ENCODE data around the gene LCE7A. TPM values are rescaled to one million over a fixed set of nuclear protein-coding genes. Genes with fewer than 3 reads are reported as not detected.

The LCE7A gene
- total and polyA plus RNA-seq, 2 of the 4 experiments (the other 2 are of a cell fraction): not detected

GRCh38 chr1:152876827-152877226 lies 17.0 kb downstream of the LCE7A start:
- H3K4me1 ChIP-seq (ENCODE audit: control insufficient read depth, insufficient read depth, low read length): no peaks in the 10 kb centered on the region
- ATAC-seq (ENCODE audit: low read depth): no peak
- H3K9me3 ChIP-seq (ENCODE audit: control insufficient read depth, insufficient read depth, low read length): no peaks in the 10 kb centered on the region
- no peaks in the 10 kb centered on the region for H3K79me1 ChIP-seq (ENCODE audit: low read depth in 1 of 2, low read length in 2 of 2)
- H4K5ac ChIP-seq (ENCODE audit: low read depth, low read length): no peak overlapping the region
- no TSS peak for BruUV-seq (replicated peaks)
- no peak overlapping the region for H3K27ac ChIP-seq (ENCODE audit: insufficient read depth, low read length)
- ChIA-PET POLR2A (ENCODE audit: unreplicated experiment) (no interaction called here), CTCF (no interaction called here)
- no peak for DNase-seq
- dilution Hi-C loops (cut with HindIII; ENCODE audit: low sequenced_read_pairs, unreplicated experiment): no loop called here
- H3K36me3 ChIP-seq (ENCODE audit: control insufficient read depth, insufficient read depth, low read length): no peaks in the 10 kb centered on the region
- H3K18ac ChIP-seq (ENCODE audit: low read depth, low read length): no peak overlapping the region
- in situ Hi-C loops (cut with MboI; ENCODE audit: low sequenced_read_pairs): no loop called here
- H3K23ac ChIP-seq (ENCODE audit: low read depth, low read length): no peak overlapping the region
- H2BK15ac ChIP-seq (ENCODE audit: low read depth, low read length): no peak overlapping the region
- no peak overlapping the region for H2AK5ac ChIP-seq (ENCODE audit: low read depth, low read length)
- no peak overlapping the region for H3K56ac ChIP-seq (ENCODE audit: extremely low read depth, insufficient read depth, low read length)
- no peak overlapping the region for H3K4ac ChIP-seq (ENCODE audit: low read depth, low read length)
- H3K9me1 ChIP-seq (ENCODE audit: insufficient read depth, low read length): no peaks in the 10 kb centered on the region
- H2BK120ac ChIP-seq (ENCODE audit: low read depth, low read length): no peak overlapping the region
- H3K14ac ChIP-seq (replicated peaks; ENCODE audit: low read depth, low read length): no peak overlapping the region
- H3K4me2 ChIP-seq (ENCODE audit: low read depth, low read length): no peak overlapping the region
- no peak overlapping the region for H4K8ac ChIP-seq (ENCODE audit: low read depth in 2 of 2, low read length in 2 of 2)
- no peaks in the 10 kb centered on the region for H4K20me1 ChIP-seq (ENCODE audit: insufficient read depth, low read length)
- H2AK9ac ChIP-seq (replicated peaks; ENCODE audit: low read depth, low read length, poor library complexity): no peak overlapping the region
- 50% methylated on average over 1 of the region's 1 CpG; no CpG with 5 or more reads in 1 of the 2 experiments for WGBS, 2 experiments (ENCODE audit: extremely low coverage in 2 of 2, insufficient read length in 1 of 2)
- no peak overlapping the region for H3K4me3 ChIP-seq (ENCODE audit: insufficient read depth, low read depth, low read length)
- no peak overlapping the region for H2BK5ac ChIP-seq (ENCODE audit: low read depth, low read length, poor library complexity, severe bottlenecking)
- H2AFZ ChIP-seq (replicated peaks; ENCODE audit: low read length, poor library complexity): no peak overlapping the region
- intact Hi-C loops (cut with micrococcal nuclease): no loop called here
- H2BK20ac ChIP-seq (ENCODE audit: low read depth, low read length): no peak overlapping the region
- H4K91ac ChIP-seq (ENCODE audit: insufficient read depth, low read depth, low read length): no peak overlapping the region
- TF ChIP-seq SMC3 (IDR thresholded peaks at IDR 0.05; ENCODE audit: low read depth, low read length): no peak
- TF ChIP-seq RAD21 (IDR thresholded peaks at IDR 0.05; ENCODE audit: low read length): no peak
- TF ChIP-seq ELK1 (IDR thresholded peaks at IDR 0.05; ENCODE audit: borderline replicate concordance, low read depth, low read length): no peak
- no peak for TF ChIP-seq BHLHE40 (IDR thresholded peaks at IDR 0.05; ENCODE audit: low read depth, low read length)
- TF ChIP-seq POLR2A (IDR thresholded peaks at IDR 0.05; ENCODE audit: low read depth, low read length): no peak
- TF ChIP-seq, protein P1, sequence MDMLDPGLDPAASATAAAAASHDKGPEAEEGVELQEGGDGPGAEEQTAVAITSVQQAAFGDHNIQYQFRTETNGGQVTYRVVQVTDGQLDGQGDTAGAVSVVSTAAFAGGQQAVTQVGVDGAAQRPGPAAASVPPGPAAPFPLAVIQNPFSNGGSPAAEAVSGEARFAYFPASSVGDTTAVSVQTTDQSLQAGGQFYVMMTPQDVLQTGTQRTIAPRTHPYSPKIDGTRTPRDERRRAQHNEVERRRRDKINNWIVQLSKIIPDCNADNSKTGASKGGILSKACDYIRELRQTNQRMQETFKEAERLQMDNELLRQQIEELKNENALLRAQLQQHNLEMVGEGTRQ (IDR thresholded peaks at IDR 0.05; ENCODE audit: low read depth, low read length): no peak
- no peak for TF ChIP-seq MAZ (IDR thresholded peaks at IDR 0.05; ENCODE audit: borderline replicate concordance, low read depth, low read length)
- no peak for TF ChIP-seq RFX5 (IDR thresholded peaks at IDR 0.05; ENCODE audit: low read depth, low read length)
- TF ChIP-seq FOS (IDR thresholded peaks at IDR 0.05; ENCODE audit: low read depth, low read length): no peak
- no peak for TF ChIP-seq CEBPB (IDR thresholded peaks at IDR 0.05; ENCODE audit: low read depth, low read length)
- no peak for TF ChIP-seq CTCF (conservative IDR thresholded peaks at IDR 0.05; ENCODE audit: low read depth, low read length)
- TF ChIP-seq NFE2L2 (IDR thresholded peaks at IDR 0.05; ENCODE audit: low read depth, low read length): no peak
- no peak for TF ChIP-seq MXI1 (IDR thresholded peaks at IDR 0.05; ENCODE audit: borderline replicate concordance, low read depth, low read length)
- no peak for TF ChIP-seq RCOR1 (IDR thresholded peaks at IDR 0.05; ENCODE audit: insufficient replicate concordance, low read length)
- H3K9ac ChIP-seq (ENCODE audit: low read depth, low read length): no peak overlapping the region
- H3K27me3 ChIP-seq (ENCODE audit: control insufficient read depth, insufficient read depth, low read length): no peaks in the 10 kb centered on the region
